GM12875 (cell line): ENCODE results near the gene TUBB2B.
"Not testable (repeated sequence)": the region's sequence is repeated elsewhere in the genome, so short reads cannot be mapped to it uniquely, and the experiment has no call there.

Experiments used
- H3K4me3 ChIP-seq: one replicate; pipeline ENCODE4 v1.5.1; 2011; ENCODE audit warnings: low read depth, low read length, control low read depth
- CTCF ChIP-seq: IDR thresholded peaks from 2 replicates; pipeline ENCODE4 v1.5.1; 2011; ENCODE audit warnings: low read depth, mild to moderate bottlenecking, control low read depth, inconsistent platforms, low read length, moderate library complexity, borderline replicate concordance; ENCODE audit not compliant: insufficient read depth

The TUBB2B gene

GRCh38 chr6:3188262-3188661, 39.2 kb downstream of the TUBB2B start:
- TF ChIP-seq CTCF: no peak
- H3K4me3 ChIP-seq: no peak overlapping the region

GRCh38 chr6:3186974-3187382, 40.5 kb downstream of the TUBB2B start:
- no peak for TF ChIP-seq CTCF
- H3K4me3 ChIP-seq: no peak overlapping the region

GRCh38 chr6:3183066-3183465, 44.4 kb downstream of the TUBB2B start:
- no peak overlapping the region for H3K4me3 ChIP-seq
- no peak for TF ChIP-seq CTCF

GRCh38 chr6:3181105-3181504, 46.3 kb downstream of the TUBB2B start:
- TF ChIP-seq CTCF: no peak
- H3K4me3 ChIP-seq: no peak overlapping the region

- not testable (repeated sequence) for H3K4me3 ChIP-seq
These were observed 47.5 kb downstream of the TUBB2B start for GRCh38 chr6:3179945-3180344.

GRCh38 chr6:3178666-3179065, 48.8 kb downstream of the TUBB2B start:
- not testable (repeated sequence) for H3K4me3 ChIP-seq

- TF ChIP-seq CTCF: no peak
- H3K4me3 ChIP-seq: no peak overlapping the region
These were observed 50.7 kb downstream of the TUBB2B start for GRCh38 chr6:3176562-3177355.

GRCh38 chr6:3175715-3176402, 51.6 kb downstream of the TUBB2B start:
- TF ChIP-seq CTCF: no peak

More at GRCh38 chr6:3175715-3176402, 51.6 kb downstream of the TUBB2B start:
- H3K4me3 ChIP-seq: no peak overlapping the region
